ENCODE measurements around the gene CFAP97D2.
"Not testable (repeated sequence)": the region's sequence is repeated elsewhere in the genome, so short reads cannot be mapped to it uniquely, and the experiment has no call there.

The CFAP97D2 gene

GRCh38 chr13:114179087-114179658, at the start of gene CFAP97D2:
CFAP97D2 (plus strand) TSS chr13:114179257; CDS start chr13:114179331, 74 bp downstream.
- DNase-seq: no peak

DNA sequence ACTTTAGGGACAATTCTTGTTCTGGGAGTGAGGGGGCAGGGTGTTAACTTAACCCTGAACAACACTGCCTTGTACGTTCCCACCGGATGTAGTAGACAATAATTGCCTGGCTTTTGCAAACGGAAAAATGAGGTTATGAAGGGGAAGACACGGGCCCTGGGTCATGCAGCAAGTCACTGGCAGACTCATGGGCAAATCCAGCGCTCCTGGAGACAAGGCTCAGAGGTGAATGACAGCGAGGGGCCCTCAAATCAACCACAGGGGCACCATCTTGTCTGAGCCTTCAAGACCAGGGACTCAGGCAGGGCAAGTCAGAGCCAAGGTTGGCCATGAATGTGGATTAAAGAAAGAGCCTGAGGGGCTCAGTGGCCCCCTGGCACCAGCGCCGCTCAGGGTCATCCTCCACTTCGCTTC, 49.4 kb upstream of the CFAP97D2 start:
- DNase-seq: no peak

DNA sequence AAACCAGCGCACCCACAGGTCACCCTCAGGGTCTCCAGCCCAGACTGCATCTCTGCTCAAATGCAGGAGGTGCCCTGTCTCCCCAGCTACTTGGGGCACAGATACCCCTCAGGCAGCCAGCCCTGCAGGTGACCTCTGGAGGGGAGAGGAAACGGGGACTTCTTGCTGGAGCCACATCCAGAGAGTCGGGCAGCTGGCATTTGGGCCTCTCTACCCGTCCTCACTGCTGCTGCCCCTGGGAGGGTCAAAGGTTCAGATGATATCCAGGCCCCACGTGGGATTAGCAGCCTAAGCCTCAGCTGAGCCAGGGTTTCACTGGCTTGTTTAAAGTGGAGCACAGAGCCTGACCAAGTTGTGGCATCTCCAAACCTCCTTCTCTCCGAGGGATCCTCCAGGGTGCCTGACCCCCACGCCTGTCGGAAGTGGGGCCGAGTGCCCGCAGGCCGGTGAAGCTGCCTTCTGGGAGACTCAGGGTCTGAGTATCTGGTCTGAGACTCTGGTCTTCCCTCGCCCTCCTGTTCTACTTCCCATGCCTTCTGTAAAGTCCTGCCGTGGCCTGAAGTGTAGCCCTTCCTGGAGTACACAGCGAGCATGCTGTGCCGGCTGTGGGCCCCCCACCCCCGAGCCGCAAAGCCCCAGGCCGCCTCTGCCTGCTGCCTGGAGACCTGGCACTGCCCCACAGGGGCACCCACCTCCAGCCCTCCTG, 48.8 kb upstream of the CFAP97D2 start:
- no peak for DNase-seq

DNA sequence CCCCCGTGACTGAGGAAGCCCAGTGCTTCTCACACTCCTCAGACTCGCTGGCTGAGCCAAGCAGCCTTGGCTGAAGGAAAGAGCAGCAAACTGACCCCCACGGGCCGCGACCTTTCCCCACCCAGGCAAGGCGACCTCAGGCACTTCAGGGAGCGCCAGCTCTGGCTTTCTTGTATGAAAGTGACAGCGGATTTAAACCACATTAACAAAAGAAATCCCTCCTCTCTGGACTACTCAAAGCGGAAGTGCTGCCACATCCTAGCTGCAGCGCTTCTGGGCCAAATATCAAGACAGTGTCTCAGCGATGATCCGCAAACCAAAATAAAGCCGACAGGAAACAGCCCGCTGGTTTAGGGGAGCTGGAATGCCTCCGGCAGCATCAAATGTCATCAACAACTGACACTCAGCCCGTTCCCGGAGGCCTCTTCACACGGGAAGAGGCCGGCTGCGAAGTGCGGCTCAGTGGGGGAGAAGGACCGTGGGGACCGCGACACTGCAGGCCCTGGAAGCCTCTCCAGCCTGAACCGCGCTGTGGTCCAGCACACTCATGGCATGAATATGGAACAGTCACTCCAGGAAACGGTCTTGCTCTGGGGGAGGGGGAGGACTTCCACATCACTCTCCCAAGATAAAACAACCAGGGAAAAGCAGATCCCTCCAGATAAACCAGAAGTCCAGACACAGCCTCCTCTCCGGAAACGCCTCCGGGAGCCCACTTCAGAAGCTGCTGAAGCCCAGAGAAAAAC, 48.0 kb upstream of the CFAP97D2 start:
- peak; percentile 29 to 44 for DNase-seq

DNA sequence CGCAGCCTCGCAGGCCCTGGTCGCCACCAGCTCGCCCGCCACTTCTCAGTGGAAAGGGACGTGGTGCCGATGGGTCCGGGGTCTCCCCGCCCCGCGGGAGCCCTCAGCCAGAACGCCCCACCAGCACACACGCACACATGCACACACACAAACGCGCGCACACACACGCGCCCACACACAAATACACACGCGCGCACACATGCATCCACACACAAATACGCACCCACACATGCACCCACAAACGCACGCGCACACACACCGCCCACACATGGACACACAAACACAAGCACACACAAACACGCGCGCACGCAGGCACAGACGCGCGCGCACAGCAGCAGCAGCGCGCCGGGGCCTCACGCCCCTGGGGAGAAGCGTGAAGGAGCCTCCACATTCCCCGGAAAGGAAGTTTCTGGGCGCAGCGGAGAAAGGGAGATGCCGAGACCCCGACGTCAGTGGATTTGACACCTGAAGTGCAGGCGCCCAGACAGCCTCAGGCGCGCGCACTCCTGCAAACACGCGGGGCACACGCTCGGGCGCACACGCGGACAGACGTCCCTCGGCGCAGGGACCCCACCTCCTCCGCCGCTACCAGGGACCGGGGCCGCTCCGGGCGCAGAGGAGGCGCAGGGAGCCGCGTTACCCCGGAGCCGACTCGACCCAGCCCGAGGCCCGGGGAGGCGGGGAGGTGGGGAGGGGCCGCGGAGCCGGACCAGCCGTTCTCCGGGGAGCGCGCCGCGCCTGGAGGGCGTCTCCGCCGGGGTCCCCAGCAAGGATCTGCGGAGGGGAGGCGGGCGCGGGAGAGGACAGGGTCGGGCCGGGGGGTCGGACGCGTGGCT, 47.3 kb upstream of the CFAP97D2 start:
- DNase-seq: no peak

DNA sequence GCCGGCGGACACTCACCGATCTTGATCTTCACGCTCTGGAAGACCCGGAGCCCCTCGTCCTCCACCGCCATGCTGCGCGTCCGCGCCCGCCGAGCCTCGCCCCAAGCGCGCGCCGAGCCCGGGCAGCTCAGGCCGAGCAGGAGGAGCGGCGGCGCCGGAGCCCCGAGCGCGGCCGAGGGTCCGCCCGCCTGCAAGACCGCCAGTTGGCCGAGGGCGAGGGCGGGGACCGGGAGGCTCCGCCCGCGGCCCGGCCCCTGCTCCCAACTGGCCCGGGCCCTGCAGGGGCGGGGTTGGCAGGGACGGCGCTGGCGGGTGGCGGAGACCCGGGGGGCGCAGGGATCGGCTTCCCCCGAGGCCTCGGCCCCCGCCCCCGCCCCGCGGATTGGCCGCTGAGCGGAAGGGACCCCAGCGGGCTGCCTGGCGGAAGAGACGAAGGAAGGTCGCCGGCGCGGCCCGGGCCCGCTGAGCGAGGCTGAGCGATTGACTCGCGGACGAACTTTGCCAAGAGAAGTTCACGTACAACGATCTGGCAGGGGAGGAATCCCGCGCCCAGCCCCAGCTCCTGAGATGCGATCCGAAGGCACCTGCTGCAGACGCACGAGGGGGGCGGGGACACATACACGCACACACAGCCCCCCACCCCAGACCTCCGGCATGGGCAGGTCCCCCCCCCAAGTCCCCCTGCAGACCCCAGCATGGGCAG, 46.5 kb upstream of the CFAP97D2 start, which contains the start of gene RASA3:
Gene RASA3, minus strand, starts transcription at position 205 of the 703 bp plus-strand sequence. Its CDS starts 134 bp downstream, at position 71.
- DNase-seq: peak; percentile 68 to 69

GRCh38 chr13:114133126-114133525, 45.9 kb upstream of the CFAP97D2 start:
- DNase-seq: not testable (repeated sequence)

DNA sequence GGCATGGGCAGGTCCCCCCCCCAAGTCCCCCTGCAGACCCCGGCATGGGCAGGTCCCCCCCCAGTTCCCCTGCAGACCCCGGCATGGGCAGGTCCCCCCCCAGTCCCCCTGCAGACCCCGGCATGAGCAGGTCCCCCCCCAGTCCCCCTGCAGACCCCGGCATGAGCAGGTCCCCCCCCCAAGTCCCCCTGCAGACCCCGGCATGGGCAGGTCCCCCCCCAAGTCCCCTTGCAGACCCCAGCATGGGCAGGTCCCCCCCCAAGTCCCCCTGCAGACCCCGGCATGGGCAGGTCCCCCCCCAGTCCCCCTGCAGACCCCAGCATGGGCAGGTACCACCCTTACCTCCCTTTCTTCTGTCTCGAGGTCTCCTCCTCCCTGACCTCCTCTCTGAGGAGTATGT, 45.5 kb upstream of the CFAP97D2 start:
- DNase-seq: not testable (repeated sequence)

- no peak for DNase-seq
Measured at GRCh38 chr13:114134111-114134943, 44.7 kb upstream of the CFAP97D2 start.

DNA sequence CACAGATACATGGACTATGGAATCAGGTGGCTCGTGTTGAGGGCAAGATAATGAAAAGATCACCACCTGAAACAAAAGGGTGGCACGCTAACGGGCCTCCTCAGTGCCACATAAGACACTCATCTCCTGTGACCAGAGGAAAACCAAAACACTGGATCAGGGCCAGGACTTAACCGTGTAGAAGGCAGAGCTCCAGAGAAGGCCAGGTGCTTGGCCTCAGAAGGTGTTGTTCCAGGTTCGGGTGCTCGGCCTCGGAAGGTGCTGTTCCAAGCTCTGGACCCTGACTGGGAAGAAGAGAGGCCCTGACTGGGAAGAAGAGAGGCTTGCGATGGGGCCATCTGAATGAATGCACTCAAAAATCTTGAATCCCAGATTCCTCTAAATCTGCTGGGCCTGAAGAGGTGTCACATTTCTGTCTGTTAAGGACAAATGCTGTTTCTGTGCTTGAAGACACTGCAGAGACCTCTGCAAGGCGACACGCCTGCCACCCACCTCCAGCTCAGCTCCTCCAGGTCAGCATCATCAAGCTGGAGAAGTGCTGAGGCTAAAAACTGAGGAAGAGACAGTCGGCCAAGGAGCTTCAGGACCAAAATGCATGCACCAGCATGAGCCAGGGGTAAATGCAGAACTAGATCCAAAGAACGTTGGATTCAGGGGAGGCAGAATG, 44.0 kb upstream of the CFAP97D2 start:
- no peak for DNase-seq

DNA sequence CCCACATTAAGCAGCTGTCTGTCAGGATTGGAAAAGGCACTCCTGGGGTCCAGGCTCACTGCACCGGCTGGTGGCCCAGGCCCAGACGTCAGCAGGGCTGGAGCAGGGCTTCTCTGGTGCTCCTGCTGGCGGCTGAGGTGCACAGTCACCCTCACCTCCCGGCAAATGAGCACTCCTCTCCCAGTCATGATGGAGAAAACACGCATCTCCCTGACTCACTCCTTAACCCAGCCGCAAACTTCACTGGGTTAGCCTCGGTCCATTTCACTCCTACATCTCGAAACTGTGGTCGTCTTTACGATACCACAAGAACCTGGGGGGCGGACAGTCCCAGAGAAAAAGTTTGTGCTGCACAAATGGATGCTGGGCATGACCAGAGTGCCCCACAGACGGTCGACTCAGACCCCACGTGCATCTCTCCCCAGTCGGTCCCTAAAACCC, 43.3 kb upstream of the CFAP97D2 start:
- no peak for DNase-seq

GRCh38 chr13:114136576-114136975, 42.5 kb upstream of the CFAP97D2 start:
- no peak for DNase-seq

DNA sequence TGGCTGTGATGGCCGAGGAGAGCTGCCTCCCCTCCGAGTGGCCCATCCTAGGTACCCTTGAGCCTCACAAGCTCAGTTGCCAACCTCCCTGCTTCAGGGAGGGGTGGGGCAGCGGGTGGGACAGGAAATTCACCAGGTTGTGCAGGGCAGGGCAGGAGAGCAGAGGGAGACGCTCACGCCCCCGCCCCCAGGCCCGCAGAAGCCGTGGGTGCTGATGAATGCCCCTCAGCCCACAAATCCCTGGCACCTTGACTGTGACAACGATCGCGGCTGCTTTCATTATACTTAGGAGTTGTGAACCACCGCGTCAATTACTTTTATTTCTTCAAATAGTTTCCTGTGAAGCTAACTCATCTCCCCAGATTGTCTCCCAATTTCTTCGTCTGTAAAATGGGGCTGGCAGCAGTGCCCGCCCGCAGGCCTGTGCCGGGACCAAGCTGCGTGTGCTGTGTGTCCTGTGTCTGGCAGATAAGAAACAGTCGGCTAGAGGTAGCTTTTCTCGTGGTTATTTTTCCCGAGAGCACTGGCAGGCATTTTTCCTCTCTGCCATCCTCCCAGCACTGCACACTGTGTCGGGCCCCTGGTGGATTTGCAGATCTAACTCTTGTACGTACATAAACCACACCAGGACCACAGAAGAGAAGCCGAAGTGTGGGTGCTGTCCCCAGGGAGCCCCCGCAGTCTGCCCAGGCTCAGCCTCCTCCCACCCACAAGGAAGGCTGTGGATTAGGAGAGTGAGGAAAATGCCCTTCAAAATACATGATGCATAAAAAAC, 38.7 kb upstream of the CFAP97D2 start:
- no peak for DNase-seq

GRCh38 chr13:114140906-114141250, 38.2 kb upstream of the CFAP97D2 start:
- no peak for DNase-seq

DNA sequence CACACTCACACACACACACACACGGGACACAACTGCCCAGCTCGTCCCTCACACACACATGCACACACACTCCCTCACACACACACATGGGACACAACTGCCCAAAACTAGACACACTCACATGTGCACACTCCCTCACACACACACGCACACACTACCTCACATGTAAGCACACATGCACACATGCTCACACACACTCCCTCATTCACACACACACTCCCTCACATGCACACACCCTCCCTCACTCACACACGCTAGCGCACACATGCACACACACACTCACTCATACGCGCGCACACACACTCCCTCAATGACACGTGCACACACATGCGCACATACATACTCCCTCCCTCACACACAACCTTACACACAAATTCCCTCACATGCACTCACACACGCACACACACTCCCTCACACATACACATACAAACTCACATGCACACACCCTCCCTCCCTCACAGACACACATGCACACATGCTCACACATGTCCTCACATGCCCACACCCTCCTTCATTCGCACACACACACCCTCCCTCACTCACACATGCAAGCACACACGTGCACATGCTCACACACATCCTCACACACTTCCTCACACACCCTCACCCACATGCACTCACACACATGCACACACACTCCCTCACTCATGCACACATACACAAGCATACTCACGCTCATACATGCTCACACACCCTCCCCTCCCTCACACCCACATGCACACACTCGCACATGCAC, 37.6 kb upstream of the CFAP97D2 start:
- DNase-seq: no peak

GRCh38 chr13:114142137-114142550, 36.9 kb upstream of the CFAP97D2 start:
- no peak for DNase-seq

DNA sequence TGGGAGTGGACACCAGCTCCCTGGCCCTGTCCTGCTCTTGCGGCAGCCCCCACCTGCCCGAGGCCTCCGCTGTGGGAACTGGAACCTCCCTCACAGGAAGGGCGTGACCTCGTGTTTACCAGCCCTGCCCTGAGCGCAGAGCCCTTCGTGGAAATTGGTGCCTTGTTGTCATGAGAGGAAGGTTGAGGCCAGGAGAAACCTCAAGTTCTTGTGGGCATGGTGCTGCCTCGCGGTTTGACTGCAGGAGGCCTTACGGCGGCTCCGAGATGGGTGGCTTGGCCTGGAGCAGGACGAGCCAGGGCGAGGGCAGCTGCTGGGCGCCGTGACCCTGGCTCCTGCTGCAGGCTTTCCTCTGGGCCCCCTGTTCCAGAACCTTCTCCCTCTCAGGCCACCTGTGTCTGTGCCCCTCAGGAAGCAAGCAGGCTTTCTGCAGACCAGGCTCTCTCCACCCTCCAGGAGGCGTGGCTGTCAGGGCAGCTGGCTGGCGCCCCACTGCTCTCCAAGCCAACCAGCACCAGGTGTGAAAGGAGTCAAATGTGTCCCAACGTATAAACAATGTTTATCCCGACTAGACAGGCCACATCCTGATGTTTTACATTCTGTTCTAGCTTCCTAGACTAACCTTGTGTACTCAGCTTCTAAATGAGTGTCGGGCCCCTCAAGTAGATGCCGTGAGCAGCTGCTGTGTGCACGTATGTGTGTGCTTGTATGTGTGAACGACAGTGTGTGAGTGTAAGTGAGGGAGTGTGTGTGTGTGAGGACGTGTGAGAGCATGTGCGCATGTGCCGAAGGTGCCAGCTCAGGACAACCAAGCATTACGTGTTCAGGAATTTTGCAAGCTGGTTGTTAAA, 36.2 kb upstream of the CFAP97D2 start:
- DNase-seq: no peak

Measured in hippocampal formation (tissue), 2 donors.